Neural crest cell (in vitro differentiated cells): ENCODE measurements around the gene NAXE. TPM values are rescaled to one million over a fixed set of nuclear protein-coding genes. Genes with fewer than 3 reads are reported as not detected.
"Not testable (repeated sequence)": the region's sequence is repeated elsewhere in the genome, so short reads cannot be mapped to it uniquely, and the experiment has no call there.

Experiments
- DNase-seq: peaks from one replicate; pipeline ENCODE4 v3.0.0; 2021; ENCODE audit warnings: low read depth, mixed read lengths, low spot score
- H3K27ac Mint-ChIP-seq: one replicate; pipeline ENCODE4 v1.8.0; 2021; ENCODE audit warnings: mild to moderate bottlenecking, mixed read lengths; ENCODE audit not compliant: unreplicated experiment
- H3K27me3 Mint-ChIP-seq: 2 replicates; pipeline ENCODE4 v1.8.0; 2021; ENCODE audit warnings: low read depth, mild to moderate bottlenecking, mixed read lengths
- H3K36me3 Mint-ChIP-seq: 2 replicates; pipeline ENCODE4 v1.8.0; 2021; ENCODE audit warnings: low read depth, mild to moderate bottlenecking, mixed read lengths
- H3K4me1 Mint-ChIP-seq: 2 replicates; pipeline ENCODE4 v1.8.0; 2021; ENCODE audit warnings: mixed read lengths
- H3K4me3 Mint-ChIP-seq: one replicate; pipeline ENCODE4 v1.8.0; 2021; ENCODE audit warnings: mild to moderate bottlenecking, mixed read lengths
- H3K9me3 Mint-ChIP-seq: 2 replicates; pipeline ENCODE4 v1.8.0; 2021; ENCODE audit warnings: mixed read lengths
- total RNA-seq: library from RNA; stranded (reverse); gene quantifications from 2 replicates; pipeline ENCODE4 v1.2.1, GENCODE V29; 2021
- TF ChIP-seq, protein P1 (sequence below): fragments of 200-600 bp; sonication (generic); conservative IDR thresholded peaks from 2 replicates; pipeline ENCODE4 v1.5.0; 2021; ENCODE audit warnings: antibody characterized with exemption, mild to moderate bottlenecking

NAXE gene
- total RNA-seq, 1 donor from 2014 or later = 76.5 TPM

DNA sequence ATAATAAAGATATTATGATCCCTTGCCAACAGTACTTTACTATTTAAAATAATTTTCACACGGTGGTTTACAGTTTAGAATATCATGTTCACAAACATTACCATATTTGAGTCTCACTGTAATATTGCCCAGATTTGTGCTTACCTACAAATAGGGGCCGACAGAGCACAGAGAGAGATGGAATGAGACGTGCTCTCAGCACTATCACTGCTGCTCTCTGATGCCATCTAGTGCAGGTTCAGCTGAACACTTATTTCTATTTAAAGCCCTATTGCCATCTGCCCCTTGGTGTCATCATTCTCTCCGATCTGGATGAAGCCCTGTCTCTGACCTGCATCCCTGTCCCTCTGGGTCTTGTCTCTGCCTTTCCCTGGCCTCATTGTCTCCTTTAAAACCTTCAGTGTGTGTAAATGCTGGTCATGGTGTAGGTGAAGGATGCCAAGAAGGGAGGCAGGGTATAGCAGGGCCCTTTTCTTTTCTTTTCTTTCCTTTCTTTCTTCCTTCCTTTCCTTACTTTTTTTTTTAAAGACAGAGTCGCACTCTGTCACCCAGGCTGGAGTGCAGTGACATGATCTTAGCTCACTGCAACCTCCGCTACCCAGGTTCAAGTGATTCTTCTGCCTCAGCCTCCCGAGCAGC lies 16.6 kb downstream of the NAXE start:
- no peaks in the 10 kb centered on the region for H3K9me3 Mint-ChIP-seq
- peaks cover 3% of the 10 kb centered on the region for H3K4me1 Mint-ChIP-seq
- H3K27me3 Mint-ChIP-seq = peaks cover 11% of the 10 kb centered on the region
- peak overlapping the region; percentile 71 for H3K4me3 Mint-ChIP-seq
- TF ChIP-seq, protein P1, sequence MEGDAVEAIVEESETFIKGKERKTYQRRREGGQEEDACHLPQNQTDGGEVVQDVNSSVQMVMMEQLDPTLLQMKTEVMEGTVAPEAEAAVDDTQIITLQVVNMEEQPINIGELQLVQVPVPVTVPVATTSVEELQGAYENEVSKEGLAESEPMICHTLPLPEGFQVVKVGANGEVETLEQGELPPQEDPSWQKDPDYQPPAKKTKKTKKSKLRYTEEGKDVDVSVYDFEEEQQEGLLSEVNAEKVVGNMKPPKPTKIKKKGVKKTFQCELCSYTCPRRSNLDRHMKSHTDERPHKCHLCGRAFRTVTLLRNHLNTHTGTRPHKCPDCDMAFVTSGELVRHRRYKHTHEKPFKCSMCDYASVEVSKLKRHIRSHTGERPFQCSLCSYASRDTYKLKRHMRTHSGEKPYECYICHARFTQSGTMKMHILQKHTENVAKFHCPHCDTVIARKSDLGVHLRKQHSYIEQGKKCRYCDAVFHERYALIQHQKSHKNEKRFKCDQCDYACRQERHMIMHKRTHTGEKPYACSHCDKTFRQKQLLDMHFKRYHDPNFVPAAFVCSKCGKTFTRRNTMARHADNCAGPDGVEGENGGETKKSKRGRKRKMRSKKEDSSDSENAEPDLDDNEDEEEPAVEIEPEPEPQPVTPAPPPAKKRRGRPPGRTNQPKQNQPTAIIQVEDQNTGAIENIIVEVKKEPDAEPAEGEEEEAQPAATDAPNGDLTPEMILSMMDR = peak; percentile 82
- no peaks in the 10 kb centered on the region for H3K36me3 Mint-ChIP-seq
- peak; percentile 45 for DNase-seq
- H3K27ac Mint-ChIP-seq = no peak overlapping the region

DNA sequence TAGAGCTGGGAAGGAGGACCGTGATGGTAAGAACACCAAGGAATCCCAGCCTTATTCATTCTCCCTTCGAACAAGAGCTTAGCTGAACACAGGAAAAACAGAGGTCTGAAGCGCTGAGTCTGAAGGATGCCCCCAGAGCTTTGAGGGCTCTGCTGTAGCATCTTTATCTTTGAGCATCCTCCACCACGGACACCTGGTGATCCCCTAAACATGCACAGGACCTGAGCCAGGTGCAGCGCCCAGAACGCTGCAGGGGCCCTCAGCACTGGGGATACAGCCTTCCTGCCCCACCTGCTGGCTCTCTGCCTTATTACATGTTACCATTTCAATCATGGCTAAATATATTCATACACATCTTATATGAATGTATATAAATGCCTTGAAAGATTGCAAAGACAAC lies 17.4 kb downstream of the NAXE start:
- H3K27ac Mint-ChIP-seq = no peak overlapping the region
- H3K36me3 Mint-ChIP-seq = no peaks in the 10 kb centered on the region
- peaks cover 11% of the 10 kb centered on the region for H3K27me3 Mint-ChIP-seq
- H3K9me3 Mint-ChIP-seq = no peaks in the 10 kb centered on the region
- TF ChIP-seq, protein P1 = peak; percentile 74
- DNase-seq = no peak
- peaks cover 3% of the 10 kb centered on the region for H3K4me1 Mint-ChIP-seq
- H3K4me3 Mint-ChIP-seq = no peak overlapping the region

DNA sequence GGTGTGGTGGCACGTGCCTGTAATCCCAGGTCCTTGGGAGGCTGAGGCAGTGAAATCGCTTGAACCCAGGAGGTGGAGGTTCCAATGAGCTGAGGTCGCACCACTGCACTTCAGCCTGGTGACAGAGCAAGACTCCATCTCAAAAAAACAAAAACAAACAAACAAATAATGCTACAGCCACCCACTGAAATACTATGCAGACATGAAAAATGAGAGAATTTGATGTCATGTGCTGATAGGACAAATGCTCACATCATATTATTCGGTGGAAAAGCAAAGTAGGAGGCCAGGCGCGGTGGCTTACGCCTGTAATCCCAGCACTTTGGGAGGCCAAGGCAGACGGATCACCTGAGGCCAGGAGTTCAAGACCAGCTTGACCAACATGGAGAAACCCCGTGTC lies 18.5 kb downstream of the NAXE start:
- not testable (repeated sequence) for H3K4me3 Mint-ChIP-seq, H3K9me3 Mint-ChIP-seq, H3K4me1 Mint-ChIP-seq, H3K27ac Mint-ChIP-seq, H3K36me3 Mint-ChIP-seq, DNase-seq
- peaks cover 15% of the 10 kb centered on the region for H3K27me3 Mint-ChIP-seq

DNA sequence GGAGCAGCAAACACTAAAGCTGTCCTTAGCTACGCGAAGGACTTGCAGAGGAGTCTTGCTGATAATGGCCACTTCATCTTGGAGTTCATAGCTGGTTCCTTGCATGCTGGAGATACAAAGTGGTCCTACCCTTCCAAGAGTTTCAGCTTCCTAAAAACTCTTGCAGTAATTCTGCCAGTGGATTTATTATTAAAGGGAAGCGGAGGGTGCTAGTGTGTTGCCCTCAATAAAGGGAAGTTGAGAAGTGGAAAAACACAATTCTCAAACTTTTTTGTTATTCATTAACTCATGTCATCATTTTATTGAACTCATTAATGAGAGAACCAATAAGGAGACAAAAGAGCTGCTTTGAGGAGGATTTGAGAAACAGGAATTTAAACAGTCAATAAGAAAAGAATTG lies 21.1 kb downstream of the NAXE start:
- DNase-seq = no peak
- Mint-ChIP-seq H3K4me1 (peaks cover 16% of the 10 kb centered on the region), H3K36me3 (no peaks in the 10 kb centered on the region), H3K4me3 (no peak overlapping the region), H3K27me3 (peaks cover 23% of the 10 kb centered on the region), H3K27ac (no peak overlapping the region), H3K9me3 (no peaks in the 10 kb centered on the region)
- TF ChIP-seq, protein P1 = no peak

DNA sequence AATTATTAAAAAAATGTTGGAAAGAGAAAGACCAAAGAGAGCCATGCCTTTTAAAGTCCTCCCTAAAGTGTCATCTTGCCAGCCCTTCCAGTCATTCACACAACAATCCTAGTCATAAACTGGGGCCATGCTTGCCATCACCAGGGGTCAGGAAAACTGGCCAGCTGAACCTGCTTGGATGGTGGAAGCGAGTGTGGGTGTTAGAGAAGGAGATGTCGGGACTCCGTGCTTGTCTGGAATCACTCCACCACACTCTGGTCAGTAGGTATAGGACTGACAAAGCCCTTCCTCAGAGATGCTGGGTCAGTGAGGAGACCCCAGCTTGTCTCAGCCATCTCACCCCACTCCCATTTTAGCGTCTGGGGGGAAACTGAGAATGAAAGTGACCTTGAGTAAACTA lies 24.4 kb downstream of the NAXE start:
- Mint-ChIP-seq H3K4me1 (peaks cover 26% of the 10 kb centered on the region), H3K4me3 (peak overlapping the region; percentile 60), H3K36me3 (no peaks in the 10 kb centered on the region), H3K27ac (no peak overlapping the region), H3K9me3 (no peaks in the 10 kb centered on the region), H3K27me3 (peaks cover 44% of the 10 kb centered on the region)
- TF ChIP-seq, protein P1 = no peak
- no peak for DNase-seq

DNA sequence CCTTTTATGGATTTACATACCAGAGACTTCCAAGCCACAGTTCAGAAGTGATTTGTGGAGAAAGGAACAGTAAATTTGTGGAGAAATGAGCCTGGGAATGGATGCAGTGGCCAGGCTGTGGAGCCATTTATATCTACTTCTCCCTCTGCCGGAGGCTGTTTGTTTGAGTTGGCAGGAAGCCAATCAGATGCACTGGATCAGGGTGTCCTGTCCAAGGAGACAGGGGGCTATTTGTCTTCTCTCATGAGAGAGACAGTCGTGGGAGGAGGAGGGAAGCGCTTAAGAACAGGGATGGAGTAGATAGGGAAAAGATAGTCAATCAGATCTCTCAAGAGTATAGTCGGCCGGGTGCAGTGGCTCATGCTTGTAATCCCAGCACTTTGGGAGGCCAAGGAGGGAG lies 24.9 kb downstream of the NAXE start:
- H3K27ac Mint-ChIP-seq = peak overlapping the region; percentile 52
- H3K4me3 Mint-ChIP-seq = peak overlapping the region; percentile 60
- peak; percentile 35 for DNase-seq
- peaks cover 26% of the 10 kb centered on the region for H3K4me1 Mint-ChIP-seq
- no peaks in the 10 kb centered on the region for H3K36me3 Mint-ChIP-seq
- H3K9me3 Mint-ChIP-seq = no peaks in the 10 kb centered on the region
- TF ChIP-seq, protein P1 = no peak
- peaks cover 49% of the 10 kb centered on the region for H3K27me3 Mint-ChIP-seq
